ENCODE measurements around the gene EIF6.

EIF6 gene

GRCh38 chr20:35293303-35294292 lies 9.0 kb upstream of the EIF6 start:
- no peak for DNase-seq

GRCh38 chr20:35292504-35293285 lies 8.1 kb upstream of the EIF6 start:
- DNase-seq = no peak

- no peak for DNase-seq
Observed at GRCh38 chr20:35291654-35292503, 7.3 kb upstream of the EIF6 start, which contains the start of gene FAM83C. TSS of gene FAM83C (minus strand) at chr20:35292425. CDS start at chr20:35292304, 121 bp downstream.

- no peak for DNase-seq
Observed at GRCh38 chr20:35290887-35291417, 6.4 kb upstream of the EIF6 start.

- DNase-seq = no peak
Observed at GRCh38 chr20:35290186-35290886, 5.8 kb upstream of the EIF6 start.

- no peak for DNase-seq
Observed at GRCh38 chr20:35288325-35289060, 3.9 kb upstream of the EIF6 start.

GRCh38 chr20:35287509-35288324 lies 3.1 kb upstream of the EIF6 start:
- DNase-seq = no peak

- DNase-seq = no peak
Observed at GRCh38 chr20:35286899-35287508, 2.4 kb upstream of the EIF6 start.

- no peak for DNase-seq
Observed at GRCh38 chr20:35286077-35286898, 1.7 kb upstream of the EIF6 start.

- DNase-seq = peak in 1 of 5 experiments; percentile 36
Observed at GRCh38 chr20:35285806-35286076, 1.2 kb upstream of the EIF6 start.

GRCh38 chr20:35284992-35285805 lies 627 bp upstream of the EIF6 start:
- no peak for DNase-seq

GRCh38 chr20:35283441-35284266 lies 918 bp downstream of the EIF6 start:
- DNase-seq = peak in 1 of 5 experiments; percentile 17

- DNase-seq = no peak
Observed at GRCh38 chr20:35281506-35282101, 3.0 kb downstream of the EIF6 start.

GRCh38 chr20:35280523-35280922 lies 4.0 kb downstream of the EIF6 start:
- DNase-seq = no peak

- no peak for DNase-seq
Observed at GRCh38 chr20:35279533-35280174, 4.9 kb downstream of the EIF6 start.

GRCh38 chr20:35279040-35279439 lies 5.5 kb downstream of the EIF6 start:
- no peak for DNase-seq

All from T-helper 2 cell (primary cell).